Omental fat pad (tissue), 4 donors: Measurements from ENCODE around the gene PCCA. TPM values are rescaled to one million over a fixed set of nuclear protein-coding genes. Genes with fewer than 3 reads are reported as not detected.

Experiments used
- ATAC-seq: fragments of 150-250 bp; one replicate; pipeline ENCODE4 v1.9.1; 2016; ENCODE audit warnings: mild to moderate bottlenecking, moderate library complexity; ENCODE audit not compliant: low FRiP score
- DNase-seq: peaks from one replicate; pipeline ENCODE4 v3.0.0-alpha.2; 2019; ENCODE audit warnings: low spot score
- total RNA-seq, 4 donors: library from RNA; depleted of rRNA; stranded (reverse); fragments of >200 nt; gene quantifications; one replicate each; pipeline ENCODE4 v1.1.0, GENCODE V29; 2016
- TF ChIP-seq, protein P1 (sequence below), 3 donors: fragments of 450-650 bp; IDR thresholded peaks; one replicate each; pipeline ENCODE4 v1.5.1; 2016 to 2017; ENCODE audit warnings: antibody characterized with exemption in 3 of 3, mild to moderate bottlenecking in 3 of 3, moderate library complexity in 2 of 3

PCCA gene
- total RNA-seq, 4 donors from 2014 or later: 27.5 to 61.6 (median 49.2) TPM

DNA sequence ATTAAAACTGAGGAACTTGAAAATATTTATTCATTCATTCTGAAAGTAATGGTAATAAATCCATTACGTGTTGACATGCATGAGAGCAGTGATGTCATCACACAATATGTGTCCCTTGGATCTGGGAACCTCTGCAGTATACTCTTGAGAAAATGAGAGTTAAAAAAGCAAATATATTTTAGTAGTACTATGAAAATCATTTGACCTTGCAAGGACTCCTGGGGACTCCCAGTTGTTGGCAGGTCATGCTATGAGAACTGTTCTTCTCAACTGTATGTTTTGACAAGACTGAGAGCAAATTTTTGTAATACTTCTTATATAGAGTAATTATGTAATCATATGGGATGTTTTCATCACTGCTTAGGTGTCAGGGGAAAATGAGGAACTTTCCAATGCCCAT, 249.4 kb downstream of the PCCA start:
- TF ChIP-seq, protein P1, sequence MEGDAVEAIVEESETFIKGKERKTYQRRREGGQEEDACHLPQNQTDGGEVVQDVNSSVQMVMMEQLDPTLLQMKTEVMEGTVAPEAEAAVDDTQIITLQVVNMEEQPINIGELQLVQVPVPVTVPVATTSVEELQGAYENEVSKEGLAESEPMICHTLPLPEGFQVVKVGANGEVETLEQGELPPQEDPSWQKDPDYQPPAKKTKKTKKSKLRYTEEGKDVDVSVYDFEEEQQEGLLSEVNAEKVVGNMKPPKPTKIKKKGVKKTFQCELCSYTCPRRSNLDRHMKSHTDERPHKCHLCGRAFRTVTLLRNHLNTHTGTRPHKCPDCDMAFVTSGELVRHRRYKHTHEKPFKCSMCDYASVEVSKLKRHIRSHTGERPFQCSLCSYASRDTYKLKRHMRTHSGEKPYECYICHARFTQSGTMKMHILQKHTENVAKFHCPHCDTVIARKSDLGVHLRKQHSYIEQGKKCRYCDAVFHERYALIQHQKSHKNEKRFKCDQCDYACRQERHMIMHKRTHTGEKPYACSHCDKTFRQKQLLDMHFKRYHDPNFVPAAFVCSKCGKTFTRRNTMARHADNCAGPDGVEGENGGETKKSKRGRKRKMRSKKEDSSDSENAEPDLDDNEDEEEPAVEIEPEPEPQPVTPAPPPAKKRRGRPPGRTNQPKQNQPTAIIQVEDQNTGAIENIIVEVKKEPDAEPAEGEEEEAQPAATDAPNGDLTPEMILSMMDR (IDR thresholded peaks at IDR 0.05): no peak
- DNase-seq: no peak
- ATAC-seq: no peak

DNA sequence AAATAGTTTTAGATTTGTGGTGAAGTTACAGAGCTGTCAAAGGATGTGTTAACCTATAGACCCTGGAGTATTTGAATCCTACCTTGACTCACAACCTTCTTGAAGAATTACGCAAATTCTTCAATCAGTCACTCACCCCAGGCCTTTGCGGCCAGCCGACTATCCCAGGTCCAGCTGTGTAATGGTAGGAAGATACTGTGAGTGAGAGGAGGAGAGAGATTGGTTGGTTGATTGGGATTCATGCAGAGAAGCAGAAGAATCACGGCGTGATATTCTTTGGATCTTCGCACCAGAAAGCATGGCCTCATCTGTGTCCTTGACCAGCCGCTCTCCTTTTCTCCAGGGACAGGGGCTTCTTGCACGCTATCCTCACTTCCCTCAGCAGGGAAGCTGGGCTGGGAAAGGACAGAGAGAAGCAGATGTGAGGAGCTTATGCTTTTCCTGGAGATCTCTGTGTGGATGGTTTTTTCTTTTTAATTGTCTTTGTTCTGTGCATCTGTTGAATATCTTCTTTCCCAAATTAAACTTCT, 250.6 kb downstream of the PCCA start:
- TF ChIP-seq, protein P1 (IDR thresholded peaks at IDR 0.05): no peak
- ATAC-seq: no peak

DNA sequence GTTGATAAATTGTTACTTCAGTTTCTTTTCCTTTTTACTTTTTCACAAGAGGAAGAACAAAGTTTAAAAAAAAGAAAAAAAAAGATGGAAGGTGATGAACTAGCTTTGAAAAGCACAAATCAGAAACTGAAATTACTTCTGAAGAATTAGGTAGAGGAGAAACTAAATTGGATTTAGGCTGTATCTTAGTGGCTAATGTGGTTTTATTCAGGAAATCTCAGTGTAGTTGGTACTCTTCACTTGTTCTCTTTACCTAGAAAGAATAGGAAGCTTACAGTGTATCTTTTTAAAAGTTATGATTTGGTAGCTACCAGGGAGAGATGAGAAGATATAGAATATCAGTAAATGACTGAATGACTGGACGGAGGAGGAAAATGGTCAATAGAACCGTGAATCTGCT, 252.0 kb downstream of the PCCA start:
- TF ChIP-seq, protein P1 (IDR thresholded peaks at IDR 0.05): no peak
- ATAC-seq: no peak
- no peak for DNase-seq

More for the DNA sequence above, 250.6 kb downstream of the PCCA start:
- no peak for DNase-seq

DNA sequence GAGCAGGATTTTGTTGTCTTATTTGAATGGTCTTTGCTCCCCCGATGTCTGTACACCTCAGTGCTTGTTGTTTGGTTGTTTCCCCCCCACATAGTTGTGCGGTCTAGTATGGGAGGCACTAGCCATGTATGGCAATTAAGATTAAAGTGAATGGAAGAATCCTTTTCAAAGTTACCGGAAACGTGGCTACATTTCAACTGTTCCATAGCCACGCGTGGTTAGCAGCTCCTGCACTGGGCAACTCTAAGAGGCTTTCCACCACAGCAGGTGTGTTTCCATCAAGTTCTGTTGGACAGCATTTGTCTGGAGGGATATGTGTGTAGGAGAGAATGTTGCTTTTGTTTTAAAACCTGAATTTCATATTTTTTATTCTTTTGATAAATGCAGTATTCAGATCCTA, 252.4 kb downstream of the PCCA start:
- ATAC-seq: no peak
- no peak for DNase-seq
- TF ChIP-seq, protein P1 (IDR thresholded peaks at IDR 0.05): no peak

DNA sequence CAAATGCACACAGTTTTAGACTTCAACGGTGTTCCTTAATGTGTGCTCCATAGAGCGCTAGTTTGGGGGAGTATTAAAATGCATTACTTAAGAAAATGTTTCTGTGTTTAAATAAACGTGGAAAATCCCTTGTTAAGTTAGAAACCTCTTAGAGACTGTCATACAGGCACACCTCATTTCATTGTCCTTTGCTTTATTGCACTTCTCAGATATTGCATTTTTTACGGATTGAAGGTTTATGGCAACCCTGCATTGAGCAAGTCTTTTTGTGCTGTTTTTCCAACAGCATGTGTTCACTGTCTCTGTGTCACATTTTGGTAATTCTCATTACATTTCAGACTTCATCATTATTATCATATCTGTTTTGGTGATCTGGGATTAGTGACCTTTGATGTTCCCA, 255.7 kb downstream of the PCCA start:
- no peak for DNase-seq
- no peak for ATAC-seq
- TF ChIP-seq, protein P1 (IDR thresholded peaks at IDR 0.05): no peak

DNA sequence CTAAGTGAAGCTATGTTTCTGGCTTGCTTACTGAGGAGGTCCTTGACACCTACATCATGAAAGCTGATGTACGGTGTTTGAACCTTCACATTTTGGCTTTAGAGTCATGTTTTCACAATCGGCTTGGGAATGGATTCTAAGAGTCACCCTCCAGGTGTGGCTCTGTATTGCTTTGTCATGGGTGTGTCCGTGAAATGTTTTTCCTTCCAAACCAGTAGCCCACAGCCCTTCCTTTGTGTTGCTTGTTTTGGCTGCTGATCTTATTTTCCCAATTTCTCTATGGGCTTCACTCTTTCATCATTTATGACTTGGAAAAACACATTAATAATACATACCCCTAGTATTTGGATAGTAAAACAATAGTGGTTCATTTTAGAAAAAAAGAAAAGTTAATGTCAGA, 259.1 kb downstream of the PCCA start:
- ATAC-seq (no peak), DNase-seq (no peak)
- TF ChIP-seq, protein P1 (IDR thresholded peaks at IDR 0.05): no peak

DNA sequence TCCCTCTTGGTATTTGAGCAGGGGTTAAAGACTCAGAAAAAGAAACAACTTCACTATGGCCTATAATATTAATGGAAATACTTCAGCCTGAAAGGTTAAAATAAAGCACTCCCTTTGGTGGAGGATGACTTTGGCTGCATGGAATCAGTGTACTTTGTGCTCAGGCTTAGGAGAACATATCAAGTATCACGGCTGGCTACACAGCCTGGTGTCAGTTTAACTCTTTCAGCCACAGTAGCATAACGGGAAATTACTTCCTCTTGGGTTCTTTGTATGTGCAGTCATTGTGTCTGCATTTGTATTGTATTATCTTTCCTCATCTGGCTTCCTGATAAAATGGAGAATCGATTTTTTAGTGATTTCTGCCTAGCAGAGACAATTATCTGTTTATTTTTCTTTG, 260.7 kb downstream of the PCCA start:
- no peak for ATAC-seq
- DNase-seq: no peak
- TF ChIP-seq, protein P1 (IDR thresholded peaks at IDR 0.05): no peak
